Lung microvascular endothelial cell (primary cell): Measurements from ENCODE around the gene DUOX1. TPM values are rescaled to one million over a fixed set of nuclear protein-coding genes. Genes with fewer than 3 reads are reported as not detected.

Experiments used
- DNase-seq, 2 donors: peaks; one replicate each; pipeline versions ENCODE4 v3.0.0 to v3.0.0-alpha.2; 2010; ENCODE audit warnings: low read depth in 2 of 2
- total RNA-seq: library from RNA; depleted of rRNA; stranded (reverse); fragments of >200 nt; gene quantifications from 2 replicates; pipeline ENCODE4 v1.2.1, GENCODE V29; 2014

Gene DUOX1
- total RNA-seq, 1 donor from 2014 or later: not detected

DNA sequence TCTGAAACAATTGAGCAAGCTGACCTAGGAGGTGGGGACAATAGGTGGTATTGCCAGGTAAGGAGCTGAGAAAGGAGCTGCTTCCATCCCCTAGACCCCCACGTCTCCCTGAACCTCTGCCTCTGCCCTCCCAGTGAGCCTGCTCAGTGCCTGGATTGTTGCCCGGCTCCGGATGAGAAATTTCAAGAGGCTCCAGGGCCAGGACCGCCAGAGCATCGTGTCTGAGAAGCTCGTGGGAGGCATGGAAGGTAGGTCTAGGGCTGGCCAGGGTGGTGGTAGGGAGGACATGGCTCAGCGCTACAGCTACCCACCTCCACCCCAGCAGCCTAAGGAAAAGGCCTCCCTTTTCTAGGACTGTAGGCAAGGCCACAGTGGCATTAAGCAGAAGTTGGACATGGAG, 13.3 kb downstream of the DUOX1 start:
- DNase-seq: no peak

DNA sequence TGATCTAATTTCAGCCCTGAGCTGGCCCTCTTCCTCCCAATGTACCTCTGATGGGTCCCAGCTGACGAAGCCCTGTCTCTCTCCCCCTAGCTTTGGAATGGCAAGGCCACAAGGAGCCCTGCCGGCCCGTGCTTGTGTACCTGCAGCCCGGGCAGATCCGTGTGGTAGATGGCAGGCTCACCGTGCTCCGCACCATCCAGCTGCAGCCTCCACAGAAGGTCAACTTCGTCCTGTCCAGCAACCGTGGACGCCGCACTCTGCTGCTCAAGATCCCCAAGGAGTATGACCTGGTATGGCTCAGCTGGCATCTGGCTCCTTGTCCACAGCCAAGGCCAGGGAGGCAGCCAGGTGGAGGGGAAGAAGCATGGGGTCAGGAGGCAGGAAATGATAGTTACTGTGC, 14.2 kb downstream of the DUOX1 start:
- no peak for DNase-seq

DNA sequence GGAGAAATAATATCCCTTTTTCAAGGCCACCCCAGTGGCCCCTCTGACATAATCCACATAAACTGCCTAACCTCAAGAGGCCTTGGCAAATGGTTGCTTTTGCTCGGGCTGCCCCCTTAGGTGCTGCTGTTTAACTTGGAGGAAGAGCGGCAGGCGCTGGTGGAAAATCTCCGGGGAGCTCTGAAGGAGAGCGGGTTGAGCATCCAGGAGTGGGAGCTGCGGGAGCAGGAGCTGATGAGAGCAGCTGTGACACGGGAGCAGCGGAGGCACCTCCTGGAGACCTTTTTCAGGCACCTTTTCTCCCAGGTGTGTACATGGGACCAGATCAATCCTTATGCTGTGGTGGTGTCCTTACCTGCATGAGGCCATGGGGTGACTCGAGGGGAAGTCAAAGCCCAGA, 15.0 kb downstream of the DUOX1 start:
- DNase-seq: no peak

DNA sequence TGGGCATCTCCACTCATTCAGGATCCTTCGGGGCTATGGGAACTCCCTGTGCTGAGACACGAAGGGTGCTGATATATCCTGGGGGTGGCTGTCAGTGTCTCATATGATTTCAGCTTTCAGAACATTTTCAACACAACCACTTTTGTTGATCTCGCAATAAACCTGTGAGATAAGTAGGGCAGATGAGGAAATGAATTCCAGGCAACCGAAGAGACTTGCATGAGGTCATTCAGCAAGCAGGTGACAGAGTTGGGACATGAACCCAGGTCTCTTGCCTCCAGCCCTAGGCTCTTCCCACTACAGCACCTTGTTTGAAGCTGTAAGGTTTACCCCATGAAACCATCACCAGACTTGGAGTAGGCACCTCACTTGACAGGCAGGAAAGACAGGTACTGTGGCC, 16.6 kb downstream of the DUOX1 start:
- DNase-seq: no peak

DNA sequence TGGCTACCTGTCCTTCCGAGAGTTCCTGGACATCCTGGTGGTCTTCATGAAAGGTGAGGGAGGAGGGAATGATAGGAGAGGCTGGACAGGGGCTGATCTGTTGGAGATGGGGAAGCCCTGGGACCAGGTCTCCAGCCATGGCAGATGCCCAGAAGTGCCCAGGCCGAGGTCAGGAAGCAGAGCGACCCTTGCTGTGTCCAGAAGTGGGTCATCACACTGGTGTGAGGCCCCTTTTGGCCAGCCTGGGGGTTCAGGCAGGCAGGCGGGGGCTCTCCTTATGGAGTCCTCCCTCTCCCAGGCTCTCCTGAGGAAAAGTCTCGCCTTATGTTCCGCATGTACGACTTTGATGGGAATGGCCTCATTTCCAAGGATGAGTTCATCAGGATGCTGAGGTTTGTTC, 17.8 kb downstream of the DUOX1 start:
- DNase-seq: no peak

DNA sequence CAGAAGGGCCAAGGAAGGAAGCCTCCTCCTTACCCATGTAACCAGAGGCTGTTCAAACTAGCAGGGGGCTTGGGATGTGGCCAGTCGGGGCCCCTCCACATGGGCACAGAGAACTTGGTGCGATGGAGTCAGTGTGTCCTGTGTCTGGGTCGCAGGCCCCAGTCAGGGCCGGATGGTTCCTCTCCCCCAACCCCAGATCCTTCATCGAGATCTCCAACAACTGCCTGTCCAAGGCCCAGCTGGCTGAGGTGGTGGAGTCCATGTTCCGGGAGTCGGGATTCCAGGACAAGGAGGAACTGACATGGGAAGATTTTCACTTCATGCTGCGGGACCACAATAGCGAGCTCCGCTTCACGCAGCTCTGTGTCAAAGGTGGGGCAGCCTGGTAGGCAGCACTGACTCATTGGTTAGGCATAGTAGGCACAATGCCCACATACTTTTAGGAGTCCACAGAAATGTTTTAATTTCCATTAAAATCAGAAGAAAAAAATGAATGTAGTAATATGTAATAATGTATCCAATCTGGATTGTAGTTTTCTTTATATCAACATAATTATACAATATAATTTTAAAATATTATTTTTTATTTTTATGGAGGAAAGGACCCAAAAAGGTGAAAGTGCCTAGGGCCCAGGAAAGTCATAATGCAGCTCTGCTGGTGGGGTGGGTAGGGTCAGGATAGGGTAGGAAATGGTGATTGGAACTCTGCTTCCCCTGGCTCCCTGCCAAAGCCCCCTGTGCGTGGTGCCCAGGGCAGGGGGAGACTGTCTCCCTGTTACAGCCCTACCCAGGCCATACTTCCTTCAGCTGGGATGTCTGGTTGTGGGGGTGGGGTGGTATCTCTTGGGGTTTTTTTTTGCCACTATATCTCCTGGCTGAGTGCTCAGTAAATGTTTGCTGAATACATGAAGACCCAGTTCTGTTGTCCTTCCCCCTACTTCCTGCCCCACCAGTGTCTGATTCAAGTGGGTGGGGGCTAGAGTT, 18.6 kb downstream of the DUOX1 start:
- no peak for DNase-seq

DNA sequence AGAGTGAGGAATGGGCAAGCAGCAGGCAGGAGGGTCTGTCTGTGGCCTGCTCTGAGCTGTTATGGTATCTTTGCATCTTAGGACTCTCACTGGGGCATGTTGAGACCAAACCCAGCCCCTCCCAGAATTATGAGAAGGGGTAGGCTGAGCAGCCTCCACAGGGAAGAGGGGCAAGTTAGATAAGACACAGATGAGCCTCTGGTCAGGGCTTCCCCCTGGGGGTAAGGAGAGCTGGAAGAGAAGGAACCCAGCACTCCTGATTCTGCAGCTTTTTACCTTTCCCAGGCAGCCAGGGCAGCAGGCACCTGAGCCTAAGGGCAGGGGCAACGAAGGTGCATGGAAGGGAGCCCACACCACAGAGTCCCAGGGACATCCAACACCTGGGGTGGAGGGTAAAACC, 19.3 kb downstream of the DUOX1 start:
- no peak for DNase-seq

DNA sequence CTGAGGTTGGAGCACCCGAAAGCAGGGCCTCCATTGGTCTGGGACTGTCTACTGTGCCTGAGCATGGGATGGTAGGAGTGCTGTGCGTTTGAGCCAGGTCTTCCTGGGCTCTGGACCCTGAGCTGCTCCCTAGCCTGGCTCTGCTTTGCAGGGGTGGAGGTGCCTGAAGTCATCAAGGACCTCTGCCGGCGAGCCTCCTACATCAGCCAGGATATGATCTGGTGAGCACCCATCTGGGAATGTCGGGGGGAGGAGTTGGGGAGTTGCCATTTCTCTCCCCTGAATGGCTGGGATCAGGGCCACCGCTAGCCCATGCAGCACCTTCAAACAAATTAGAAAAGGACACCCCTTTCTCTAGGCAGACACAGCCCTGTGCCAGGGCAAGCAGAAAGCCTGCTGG, 20.7 kb downstream of the DUOX1 start:
- no peak for DNase-seq

DNA sequence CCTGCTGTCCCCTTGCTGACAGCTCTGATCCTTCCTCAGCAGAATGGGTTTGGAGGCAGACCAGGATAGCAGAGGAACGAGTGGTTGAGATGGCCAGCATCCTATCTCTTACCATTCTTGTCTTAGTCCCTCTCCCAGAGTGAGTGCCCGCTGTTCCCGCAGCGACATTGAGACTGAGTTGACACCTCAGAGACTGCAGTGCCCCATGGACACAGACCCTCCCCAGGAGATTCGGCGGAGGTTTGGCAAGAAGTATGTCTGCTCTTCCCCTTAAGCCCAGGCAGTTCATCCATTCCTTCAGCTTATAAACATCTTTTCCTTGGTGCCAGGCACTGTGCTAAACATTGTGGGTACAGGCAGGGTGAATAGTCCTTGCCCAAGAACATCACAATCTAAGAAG, 21.2 kb downstream of the DUOX1 start:
- no peak for DNase-seq

DNA sequence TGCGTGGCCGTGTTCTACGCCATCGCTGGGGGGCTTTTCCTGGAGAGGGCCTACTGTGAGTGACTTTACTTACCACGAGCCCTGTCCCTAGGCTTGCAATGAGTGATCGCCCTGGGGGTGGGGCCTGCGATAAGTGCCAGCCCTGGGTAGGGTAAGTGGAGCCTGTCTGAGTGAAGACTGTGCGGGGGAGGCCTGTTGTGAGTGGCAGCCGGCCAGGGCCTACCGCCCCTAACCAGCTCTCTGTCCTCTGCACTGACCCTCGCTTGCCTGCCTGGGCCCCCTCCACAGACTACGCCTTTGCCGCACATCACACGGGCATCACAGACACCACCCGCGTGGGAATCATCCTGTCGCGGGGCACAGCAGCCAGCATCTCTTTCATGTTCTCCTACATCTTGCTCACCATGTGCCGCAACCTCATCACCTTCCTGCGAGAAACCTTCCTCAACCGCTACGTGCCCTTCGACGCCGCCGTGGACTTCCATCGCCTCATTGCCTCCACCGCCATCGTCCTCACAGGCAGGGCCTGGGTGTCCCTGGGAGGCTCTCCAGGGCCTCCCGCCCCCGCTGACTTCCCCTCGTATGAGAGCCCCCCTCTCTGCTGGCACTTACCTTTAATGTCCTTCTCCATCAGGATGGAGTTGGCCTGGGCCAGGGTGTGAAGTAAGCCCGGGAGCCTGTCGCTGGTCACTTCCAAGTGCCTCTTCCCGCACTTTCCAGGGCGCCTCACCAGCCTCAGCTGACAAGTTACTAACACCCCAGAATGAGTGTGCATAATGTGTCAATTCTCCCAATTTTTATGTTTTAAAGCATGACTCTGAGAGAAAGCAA, 22.4 kb downstream of the DUOX1 start:
- no peak for DNase-seq

DNA sequence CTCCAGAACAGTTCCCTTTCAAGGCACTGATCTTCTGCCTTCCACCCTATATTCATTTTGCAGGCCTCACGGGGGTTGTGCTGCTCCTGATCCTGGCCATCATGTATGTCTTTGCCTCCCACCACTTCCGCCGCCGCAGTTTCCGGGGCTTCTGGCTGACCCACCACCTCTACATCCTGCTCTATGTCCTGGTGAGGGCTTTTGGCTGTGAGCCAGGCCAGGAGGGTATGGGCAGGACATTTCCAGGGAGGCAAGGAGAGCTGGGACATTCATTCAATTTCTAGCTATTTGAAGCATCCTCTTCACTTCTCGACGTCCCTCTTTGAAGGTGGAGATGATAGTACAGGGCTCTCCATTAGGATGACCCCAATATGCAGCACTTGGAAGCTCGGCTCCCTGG, 25.9 kb downstream of the DUOX1 start:
- no peak for DNase-seq

DNA sequence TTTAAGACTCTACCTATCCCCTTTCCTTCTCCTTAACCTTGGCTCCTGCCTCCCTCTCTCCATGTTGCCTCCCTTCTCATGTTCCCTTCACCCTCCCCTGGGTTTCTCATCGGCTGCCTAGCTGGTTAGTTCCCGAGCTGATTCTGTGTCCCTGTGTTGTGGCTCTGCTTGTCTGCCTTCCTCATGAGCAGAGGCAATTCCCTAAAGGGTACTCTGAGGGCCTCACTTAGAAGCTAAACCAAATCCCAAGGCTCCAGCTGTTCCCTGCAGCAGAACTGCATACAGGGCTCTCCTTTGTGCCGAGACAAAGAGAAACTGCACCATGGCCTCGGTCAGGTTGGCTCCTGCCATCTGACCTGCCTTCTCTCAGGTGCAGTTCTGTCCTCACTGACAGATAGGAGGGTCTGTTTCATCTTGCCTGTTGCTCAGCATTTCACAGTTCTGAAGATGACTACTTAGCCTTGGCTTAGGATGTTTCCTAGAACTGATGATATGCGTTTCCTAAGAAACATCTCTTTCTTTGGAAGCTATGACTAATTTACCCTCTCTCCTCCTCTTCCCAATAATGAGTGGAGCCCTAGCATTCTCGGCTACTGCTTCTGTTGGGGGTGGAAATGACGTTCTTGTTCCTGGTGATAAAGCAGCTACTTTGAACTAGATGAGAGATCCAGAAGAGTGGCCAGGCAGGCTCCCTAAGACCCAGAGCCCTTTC, 27.1 kb downstream of the DUOX1 start:
- DNase-seq: peak in 1 of 2 donors; percentile 52

DNA sequence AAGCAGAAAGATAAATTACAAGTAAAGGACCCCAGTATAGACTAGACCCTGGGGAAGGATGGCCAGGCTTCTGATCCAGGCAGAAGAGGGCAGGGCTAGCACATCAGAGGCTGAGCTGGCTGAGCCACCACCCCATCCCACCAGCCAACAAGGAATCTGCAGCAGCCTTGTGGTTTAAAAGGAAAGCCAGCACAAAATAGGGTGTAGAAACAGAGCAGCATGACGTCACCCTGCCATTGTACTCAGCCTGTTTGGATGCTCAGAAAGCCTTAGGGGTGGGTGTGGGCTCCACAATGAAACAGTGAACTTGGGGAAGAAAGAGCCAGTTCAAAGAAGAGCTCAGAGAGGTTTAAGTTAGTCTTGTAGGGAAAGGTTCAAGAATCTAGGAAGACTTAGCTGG, 28.2 kb downstream of the DUOX1 start:
- peak in 1 of 2 donors; percentile 45 for DNase-seq

DNA sequence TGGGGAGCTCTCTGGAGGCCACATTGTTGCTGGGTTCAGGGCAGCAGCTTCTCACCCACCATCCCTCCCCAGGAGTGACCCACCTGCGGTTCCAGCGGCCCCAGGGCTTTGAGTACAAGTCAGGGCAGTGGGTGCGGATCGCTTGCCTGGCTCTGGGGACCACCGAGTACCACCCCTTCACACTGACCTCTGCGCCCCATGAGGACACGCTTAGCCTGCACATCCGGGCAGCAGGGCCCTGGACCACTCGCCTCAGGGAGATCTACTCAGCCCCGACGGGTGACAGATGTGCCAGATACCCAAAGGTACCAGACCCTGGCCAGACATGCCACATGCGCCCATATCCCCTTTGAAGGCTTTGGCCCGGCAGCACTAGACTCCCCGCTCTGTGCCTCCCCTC, 31.9 kb downstream of the DUOX1 start:
- DNase-seq: no peak

DNA sequence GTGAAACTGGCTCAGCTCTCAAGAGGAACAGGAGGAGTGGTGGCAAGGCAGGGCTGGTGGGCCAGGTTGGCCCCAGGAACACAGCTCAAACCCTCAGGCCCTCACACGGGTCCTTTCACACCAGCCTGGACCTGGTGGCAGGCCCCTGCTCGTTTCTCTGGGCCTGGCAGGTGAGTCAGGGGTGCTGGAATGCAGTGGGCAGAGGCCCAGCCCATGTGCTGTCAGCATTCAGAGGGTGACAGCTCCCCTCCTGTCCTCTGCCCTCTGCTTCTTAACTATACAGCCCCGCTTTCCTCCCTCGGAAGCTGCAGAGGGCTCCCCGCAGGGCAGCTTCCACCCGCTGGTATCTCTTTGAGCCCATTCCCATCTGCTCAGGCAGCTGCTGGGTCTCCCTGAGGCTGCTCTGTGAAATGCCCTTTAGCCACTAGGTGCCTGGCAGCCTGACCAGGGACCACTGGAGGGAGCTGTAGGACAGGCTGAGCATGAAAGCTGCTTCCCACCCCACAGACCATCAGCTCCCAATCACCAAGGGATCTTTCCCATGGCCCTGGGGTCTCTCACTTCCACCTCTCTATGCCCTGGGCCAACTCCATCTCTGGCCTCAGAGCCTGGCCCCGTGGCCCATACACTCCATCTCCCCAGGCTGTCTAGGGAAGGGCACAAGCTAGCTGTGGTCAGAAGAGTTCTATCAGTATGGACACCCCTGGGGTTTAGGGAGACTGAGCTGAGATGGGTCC, 33.1 kb downstream of the DUOX1 start:
- peak; percentile 84 to 90 for DNase-seq

DNA sequence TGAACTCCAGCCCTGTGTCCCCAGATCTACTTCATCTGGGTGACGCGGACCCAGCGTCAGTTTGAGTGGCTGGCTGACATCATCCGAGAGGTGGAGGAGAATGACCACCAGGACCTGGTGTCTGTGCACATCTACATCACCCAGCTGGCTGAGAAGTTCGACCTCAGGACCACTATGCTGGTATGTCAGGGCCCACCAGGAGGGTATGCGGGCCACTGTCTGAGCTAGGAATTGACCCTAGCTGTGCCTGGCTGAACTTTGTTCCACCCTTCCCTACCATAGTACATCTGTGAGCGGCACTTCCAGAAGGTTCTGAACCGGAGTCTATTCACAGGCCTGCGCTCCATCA, 33.7 kb downstream of the DUOX1 start:
- DNase-seq: no peak

DNA sequence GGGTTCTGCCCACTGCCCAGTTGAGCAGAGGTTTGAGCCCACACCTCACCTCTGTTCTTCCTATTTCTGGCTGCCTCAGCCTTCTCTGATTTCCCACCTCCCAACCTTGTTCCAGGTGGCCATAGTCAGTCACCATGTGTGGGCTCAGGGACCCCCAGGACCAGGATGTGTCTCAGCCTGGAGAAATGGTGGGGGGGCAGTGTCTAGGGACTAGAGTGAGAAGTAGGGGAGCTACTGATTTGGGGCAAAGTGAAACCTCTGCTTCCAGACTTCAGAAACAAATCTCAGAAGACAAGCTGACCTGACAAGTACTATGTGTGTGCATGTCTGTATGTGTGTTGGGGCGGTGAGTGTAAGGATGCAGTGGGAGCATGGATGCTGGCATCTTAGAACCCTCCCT, 35.1 kb downstream of the DUOX1 start:
- DNase-seq: no peak

DNA sequence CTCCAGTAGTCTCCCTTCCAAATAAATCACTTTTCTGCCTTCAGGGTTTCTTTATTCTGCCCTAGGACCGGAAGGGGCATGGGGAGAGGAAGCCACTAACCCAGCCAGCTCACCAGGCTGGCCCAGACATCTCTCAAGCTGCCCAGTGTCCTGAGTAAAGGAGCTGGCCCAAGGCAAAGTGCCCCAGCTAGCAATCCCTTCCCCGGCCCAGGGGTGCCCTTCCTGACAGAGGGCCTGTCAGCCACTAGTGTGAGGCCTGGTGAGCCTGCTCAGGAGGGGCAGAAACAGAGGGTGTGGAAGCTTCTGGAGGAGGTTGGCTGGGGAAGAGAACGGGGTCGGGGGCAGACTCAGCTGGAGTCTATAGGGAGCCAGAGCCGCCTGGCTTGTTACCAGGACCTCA, 35.7 kb downstream of the DUOX1 start:
- DNase-seq: no peak

DNA sequence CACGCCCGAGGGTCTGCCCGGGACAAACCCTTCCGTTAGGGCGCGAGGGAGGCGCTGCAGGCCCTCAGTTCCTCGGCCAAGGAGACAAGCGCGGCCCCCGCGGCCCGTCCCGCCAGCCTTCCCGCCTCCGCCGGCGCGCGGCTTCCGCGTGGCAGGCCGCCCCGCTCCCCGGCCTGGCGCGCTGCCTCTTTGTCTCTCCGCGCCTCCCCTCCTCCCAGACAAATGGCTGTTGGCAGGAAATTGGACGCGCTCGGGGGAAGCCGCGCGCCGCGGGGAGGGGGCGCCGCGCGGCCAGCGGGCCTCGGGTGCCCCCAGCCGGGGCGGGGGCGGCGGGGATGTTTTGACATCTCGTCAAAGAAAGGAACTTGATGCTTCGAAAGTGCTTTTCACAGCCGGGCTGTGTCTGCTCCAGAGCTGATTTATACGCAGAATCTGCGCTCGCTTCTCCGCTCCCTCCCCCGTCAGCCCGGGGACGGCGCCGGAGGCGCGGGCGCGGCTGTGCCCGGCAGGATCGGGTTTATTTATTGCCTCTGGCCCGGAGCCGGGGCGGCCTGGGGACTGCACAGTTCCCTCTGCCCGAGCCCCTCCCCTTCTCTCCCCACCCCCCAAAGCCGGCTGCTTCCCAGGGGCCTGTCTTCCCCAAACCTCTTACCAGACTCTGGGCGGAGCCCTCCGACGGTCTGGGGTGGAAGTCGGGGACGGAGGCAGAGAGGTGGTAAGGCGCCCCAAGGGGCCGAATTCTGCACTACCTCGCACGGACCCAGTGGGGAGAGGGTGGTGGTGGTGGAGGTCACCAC, 37.2 kb downstream of the DUOX1 start:
- DNase-seq: peak; percentile 83 to 89

DNA sequence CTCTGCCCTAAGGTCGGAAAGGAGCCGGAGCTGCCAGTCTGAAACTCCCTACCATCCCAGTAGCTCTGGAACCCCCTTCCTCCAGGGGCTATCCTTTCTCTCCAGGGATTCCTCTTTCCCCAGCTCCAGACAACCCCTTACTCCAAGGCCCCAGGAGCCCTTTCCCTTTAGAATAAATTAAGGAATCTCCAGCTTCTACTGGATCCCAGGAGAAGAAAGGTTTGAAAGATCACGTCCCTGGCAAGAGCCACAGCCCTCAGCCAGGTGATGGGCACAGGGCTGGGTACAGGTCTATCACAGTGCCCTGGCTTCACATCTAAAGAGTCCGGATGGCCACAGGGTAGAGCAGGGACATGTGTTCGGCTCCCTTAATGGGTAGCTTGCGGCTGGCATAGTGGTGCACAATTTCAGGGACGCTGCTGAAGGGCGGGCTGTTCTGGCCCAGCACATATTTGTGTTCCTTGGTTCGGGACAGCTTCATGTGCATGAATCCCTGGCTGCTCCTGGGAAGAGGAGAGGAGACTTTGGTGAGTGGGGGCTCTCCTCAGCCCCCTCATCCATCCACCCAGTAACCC, 37.9 kb downstream of the DUOX1 start:
- no peak for DNase-seq
